Measurements from ENCODE around the gene SVOPL. TPM values are rescaled to one million over a fixed set of nuclear protein-coding genes. Genes with fewer than 3 reads are reported as not detected.

The SVOPL gene
- total and polyA plus RNA-seq, 2 donors (not counting 3 experiments of a cell fraction or from before 2014, with no cell fraction given) = not detected

DNA sequence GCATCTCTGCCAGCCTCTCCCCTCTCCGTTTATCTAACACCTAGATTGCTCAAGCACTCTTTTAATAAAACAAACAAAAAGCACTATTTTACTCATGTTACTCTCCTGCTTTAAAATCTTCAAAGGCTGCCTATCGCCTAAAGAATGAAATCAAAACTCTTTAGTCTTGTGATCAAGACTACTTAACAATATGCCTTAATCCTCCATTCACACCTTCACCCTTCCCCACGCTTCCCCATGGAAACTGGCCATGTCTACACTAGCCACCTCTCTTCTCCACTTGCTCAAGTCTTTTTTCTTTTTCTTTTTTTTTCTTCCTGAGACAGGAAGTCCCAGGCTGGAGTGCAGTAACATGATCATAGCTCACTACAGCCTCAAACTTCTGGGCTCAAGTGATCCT lies 48.8 kb upstream of the SVOPL start:
- H3K9me1 ChIP-seq (replicated peaks; ENCODE audit: control insufficient read depth, extremely low read depth, insufficient read depth, low read length) = no peaks in the 10 kb centered on the region
- no peaks in the 10 kb centered on the region for H3K4me1 ChIP-seq (ENCODE audit: control insufficient read depth, extremely low read depth, insufficient read depth, low read length)
- intact Hi-C loops (cut with micrococcal nuclease) (no loop called here), dilution Hi-C loops (cut with MboI; ENCODE audit: extremely low pct_ligation_motif_present, low sequenced_read_pairs) (no loop called here)
- no peak overlapping the region for H3K4me3 ChIP-seq (replicated peaks in 1 of 3; ENCODE audit: insufficient read depth in 1 of 3, low read depth in 1 of 3, low read length in 3 of 3)
- H3K27me3 ChIP-seq (ENCODE audit: control insufficient read depth in 2 of 2, insufficient read depth in 2 of 2, low read length in 2 of 2) = no peaks in the 10 kb centered on the region
- no TSS peak for BruUV-seq (replicated peaks)
- H3K9ac ChIP-seq (replicated peaks; ENCODE audit: extremely low read depth, insufficient read depth, low read length) = no peak overlapping the region
- DNase-seq (ENCODE audit: low read depth, low spot score) (no peak), FAIRE-seq (no peak)
- no peak overlapping the region for H2AFZ ChIP-seq (ENCODE audit: low read depth, low read length)
- H3K27ac ChIP-seq (ENCODE audit: insufficient read depth, low read depth, low read length) = no peak overlapping the region
- H3K9me3 ChIP-seq (replicated peaks; ENCODE audit: control insufficient read depth, insufficient read depth, low read length) = no peaks in the 10 kb centered on the region
- TF ChIP-seq MYC (IDR thresholded peaks at IDR 0.05; ENCODE audit: low read depth, low read length) = no peak
- no peak for TF ChIP-seq GATA2 (IDR thresholded peaks at IDR 0.05; ENCODE audit: insufficient read depth, insufficient read length, low read depth, low read length)
- ChIA-PET CTCF (interaction anchor here (1.5 to 2.8 kb wide), 2 partner anchors 11 to 15 kb away, joined by 3 to 8 read pairs; no protein-coding TSS in a partner anchor), POLR2A (interaction anchor here (0.6 kb wide), 1 partner anchor 73 kb away, joined by 3 read pairs; no protein-coding TSS in a partner anchor)
- H3K79me2 ChIP-seq (ENCODE audit: control insufficient read depth, insufficient read depth, low read length) = no peaks in the 10 kb centered on the region
- H3K36me3 ChIP-seq (ENCODE audit: control insufficient read depth in 2 of 2, extremely low read depth in 1 of 2, insufficient read depth in 2 of 2, low read length in 2 of 2) = no peaks in the 10 kb centered on the region
- H3K4me2 ChIP-seq (ENCODE audit: insufficient read depth, low read length) = no peak overlapping the region
- no peaks in the 10 kb centered on the region for H4K20me1 ChIP-seq (replicated peaks; ENCODE audit: control insufficient read depth, extremely low read depth, insufficient read depth, low read length)

DNA sequence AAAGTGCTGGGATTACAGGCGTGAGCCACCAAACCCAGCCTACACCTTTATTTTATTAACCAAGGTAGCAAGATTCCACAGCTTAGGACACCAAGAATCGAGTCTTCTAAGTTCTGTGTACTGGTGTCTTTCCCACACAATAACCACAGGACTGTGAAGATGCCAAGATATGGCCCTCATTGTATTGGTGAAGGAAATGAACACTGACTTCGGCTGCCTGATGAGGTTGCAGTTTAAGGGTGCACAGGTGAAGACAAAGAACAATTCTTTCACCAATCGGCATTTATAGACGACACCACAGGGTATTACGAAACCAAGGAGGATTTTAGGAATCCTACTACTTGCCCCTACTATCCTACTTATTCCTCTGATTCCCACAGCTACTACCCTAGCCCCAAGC lies 47.5 kb upstream of the SVOPL start:
- H3K27ac ChIP-seq (ENCODE audit: insufficient read depth, low read depth, low read length) = no peak overlapping the region
- H3K9ac ChIP-seq (replicated peaks; ENCODE audit: extremely low read depth, insufficient read depth, low read length) = no peak overlapping the region
- dilution Hi-C loops (cut with MboI; ENCODE audit: extremely low pct_ligation_motif_present, low sequenced_read_pairs) (no loop called here), intact Hi-C loops (cut with micrococcal nuclease) (no loop called here)
- FAIRE-seq = no peak
- DNase-seq (ENCODE audit: low read depth, low spot score) = no peak
- H3K36me3 ChIP-seq (ENCODE audit: control insufficient read depth in 2 of 2, extremely low read depth in 1 of 2, insufficient read depth in 2 of 2, low read length in 2 of 2) = no peaks in the 10 kb centered on the region
- no peak overlapping the region for H3K4me2 ChIP-seq (ENCODE audit: insufficient read depth, low read length)
- CTCF ChIA-PET = interaction anchor here (1.5 to 2.8 kb wide), 2 partner anchors 10 to 13 kb away, joined by 3 to 8 read pairs; no protein-coding TSS in a partner anchor
- no peaks in the 10 kb centered on the region for H3K79me2 ChIP-seq (ENCODE audit: control insufficient read depth, insufficient read depth, low read length)
- no peaks in the 10 kb centered on the region for H3K4me1 ChIP-seq (ENCODE audit: control insufficient read depth, extremely low read depth, insufficient read depth, low read length)
- H3K27me3 ChIP-seq (ENCODE audit: control insufficient read depth in 2 of 2, insufficient read depth in 2 of 2, low read length in 2 of 2) = no peaks in the 10 kb centered on the region
- H2AFZ ChIP-seq (ENCODE audit: low read depth, low read length) = no peak overlapping the region
- no peak overlapping the region for H3K4me3 ChIP-seq (replicated peaks in 1 of 3; ENCODE audit: insufficient read depth in 1 of 3, low read depth in 1 of 3, low read length in 3 of 3)
- H3K9me1 ChIP-seq (replicated peaks; ENCODE audit: control insufficient read depth, extremely low read depth, insufficient read depth, low read length) = no peaks in the 10 kb centered on the region
- POLR2A ChIA-PET = no interaction called here
- no TSS peak for BruUV-seq (replicated peaks)
- TF ChIP-seq FOS (IDR thresholded peaks at IDR 0.05; ENCODE audit: borderline replicate concordance, insufficient read depth, low read length) (no peak), MYC (IDR thresholded peaks at IDR 0.05; ENCODE audit: low read depth, low read length) (no peak), EZH2 (IDR thresholded peaks at IDR 0.05; ENCODE audit: borderline replicate concordance, low read depth, low read length, severe bottlenecking) (no peak), GATA2 (IDR thresholded peaks at IDR 0.05; ENCODE audit: insufficient read depth, insufficient read length, low read depth, low read length) (no peak), POLR2A (IDR thresholded peaks at IDR 0.05; ENCODE audit: low read depth, low read length) (no peak), JUN (IDR thresholded peaks at IDR 0.05; ENCODE audit: borderline replicate concordance, insufficient read depth, insufficient read length, low read depth) (no peak), POLR2AphosphoS5 (IDR thresholded peaks at IDR 0.05; ENCODE audit: insufficient read depth, low read depth, low read length) (no peak)
- TF ChIP-seq, protein P1, sequence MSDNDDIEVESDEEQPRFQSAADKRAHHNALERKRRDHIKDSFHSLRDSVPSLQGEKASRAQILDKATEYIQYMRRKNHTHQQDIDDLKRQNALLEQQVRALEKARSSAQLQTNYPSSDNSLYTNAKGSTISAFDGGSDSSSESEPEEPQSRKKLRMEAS (IDR thresholded peaks at IDR 0.05; ENCODE audit: insufficient read depth, insufficient read length) = no peak
- TF ChIP-seq, protein P2, sequence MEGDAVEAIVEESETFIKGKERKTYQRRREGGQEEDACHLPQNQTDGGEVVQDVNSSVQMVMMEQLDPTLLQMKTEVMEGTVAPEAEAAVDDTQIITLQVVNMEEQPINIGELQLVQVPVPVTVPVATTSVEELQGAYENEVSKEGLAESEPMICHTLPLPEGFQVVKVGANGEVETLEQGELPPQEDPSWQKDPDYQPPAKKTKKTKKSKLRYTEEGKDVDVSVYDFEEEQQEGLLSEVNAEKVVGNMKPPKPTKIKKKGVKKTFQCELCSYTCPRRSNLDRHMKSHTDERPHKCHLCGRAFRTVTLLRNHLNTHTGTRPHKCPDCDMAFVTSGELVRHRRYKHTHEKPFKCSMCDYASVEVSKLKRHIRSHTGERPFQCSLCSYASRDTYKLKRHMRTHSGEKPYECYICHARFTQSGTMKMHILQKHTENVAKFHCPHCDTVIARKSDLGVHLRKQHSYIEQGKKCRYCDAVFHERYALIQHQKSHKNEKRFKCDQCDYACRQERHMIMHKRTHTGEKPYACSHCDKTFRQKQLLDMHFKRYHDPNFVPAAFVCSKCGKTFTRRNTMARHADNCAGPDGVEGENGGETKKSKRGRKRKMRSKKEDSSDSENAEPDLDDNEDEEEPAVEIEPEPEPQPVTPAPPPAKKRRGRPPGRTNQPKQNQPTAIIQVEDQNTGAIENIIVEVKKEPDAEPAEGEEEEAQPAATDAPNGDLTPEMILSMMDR (IDR thresholded peaks at IDR 0.05; ENCODE audit: extremely low read depth in 1 of 2, insufficient read depth in 1 of 2, low read depth in 1 of 2, low read length in 2 of 2) = no peak
- no peaks in the 10 kb centered on the region for H4K20me1 ChIP-seq (replicated peaks; ENCODE audit: control insufficient read depth, extremely low read depth, insufficient read depth, low read length)
- no peaks in the 10 kb centered on the region for H3K9me3 ChIP-seq (replicated peaks; ENCODE audit: control insufficient read depth, insufficient read depth, low read length)
